NCI-H2196 treated with DMSO at 0.1 percent for 48 hours (cell line): ENCODE data around the gene CYTH3.
"Not testable (repeated sequence)": the region's sequence is repeated elsewhere in the genome, so short reads cannot be mapped to it uniquely, and the experiment has no call there.

Source experiments
- DNase-seq: peaks from one replicate; lab custom pipeline; 2025; ENCODE audit not compliant: unreplicated experiment; lab: John Stamatoyannopoulos, UW

The CYTH3 gene

GRCh38 chr7:6272481-6273323 is at the start of gene CYTH3:
TSS of gene CYTH3 (minus strand) at chr7:6272624. CDS start at chr7:6272507, 117 bp downstream.
- peak; percentile 34 for DNase-seq

GRCh38 chr7:6320791-6321190 is 48.4 kb upstream of the CYTH3 start:
- peak; percentile 33 for DNase-seq

- no peak for DNase-seq
Measured at GRCh38 chr7:6317797-6318438, 45.5 kb upstream of the CYTH3 start.

GRCh38 chr7:6316226-6316625 is 43.8 kb upstream of the CYTH3 start:
- DNase-seq, result no peak

GRCh38 chr7:6315746-6316145 is 43.3 kb upstream of the CYTH3 start:
- DNase-seq, result no peak

- DNase-seq, result no peak
Measured at GRCh38 chr7:6310271-6310993, 38.0 kb upstream of the CYTH3 start.

- no peak for DNase-seq
Measured at GRCh38 chr7:6307762-6308161, 35.3 kb upstream of the CYTH3 start.

- no peak for DNase-seq
Measured at GRCh38 chr7:6306471-6306870, 34.0 kb upstream of the CYTH3 start.

- no peak for DNase-seq
Measured at GRCh38 chr7:6305330-6305729, 32.9 kb upstream of the CYTH3 start.

GRCh38 chr7:6301446-6301845 is 29.0 kb upstream of the CYTH3 start:
- not testable (repeated sequence) for DNase-seq

GRCh38 chr7:6299774-6300173 is 27.4 kb upstream of the CYTH3 start:
- DNase-seq, result no peak

GRCh38 chr7:6294839-6295238 is 22.4 kb upstream of the CYTH3 start:
- DNase-seq, result no peak

GRCh38 chr7:6293202-6293601 is 20.8 kb upstream of the CYTH3 start:
- DNase-seq, result no peak

- not testable (repeated sequence) for DNase-seq
Measured at GRCh38 chr7:6291941-6292340, 19.5 kb upstream of the CYTH3 start.

- DNase-seq, result no peak
Measured at GRCh38 chr7:6291531-6291930, 19.1 kb upstream of the CYTH3 start.

- DNase-seq, result no peak
Measured at GRCh38 chr7:6290319-6290741, 17.9 kb upstream of the CYTH3 start.

- DNase-seq, result no peak
Measured at GRCh38 chr7:6288270-6288860, 15.9 kb upstream of the CYTH3 start.

- DNase-seq, result no peak
Measured at GRCh38 chr7:6286486-6286885, 14.1 kb upstream of the CYTH3 start.

- no peak for DNase-seq
Measured at GRCh38 chr7:6284461-6285360, 12.3 kb upstream of the CYTH3 start.

GRCh38 chr7:6284055-6284400 is 11.6 kb upstream of the CYTH3 start:
- DNase-seq, result no peak
